Occipital lobe (tissue), 2 donors: ENCODE measurements around the gene KRT80. TPM values are rescaled to one million over a fixed set of nuclear protein-coding genes. Genes with fewer than 3 reads are reported as not detected.

Experiments
- DNase-seq: peaks from one replicate; lab custom pipeline; 2025; lab: John Stamatoyannopoulos, UW
- total RNA-seq: library from RNA; depleted of rRNA; stranded (reverse); fragments of >200 nt; gene quantifications from one replicate; pipeline ENCODE4 v1.2.3, GENCODE V29; 2014

Gene KRT80
- total RNA-seq, 1 donor from 2014 or later: not detected

GRCh38 chr12:52229836-52230343, 38.1 kb upstream of the KRT80 start:
- DNase-seq: no peak

- DNase-seq: no peak
Observed at GRCh38 chr12:52228931-52229330, 37.1 kb upstream of the KRT80 start.

DNA sequence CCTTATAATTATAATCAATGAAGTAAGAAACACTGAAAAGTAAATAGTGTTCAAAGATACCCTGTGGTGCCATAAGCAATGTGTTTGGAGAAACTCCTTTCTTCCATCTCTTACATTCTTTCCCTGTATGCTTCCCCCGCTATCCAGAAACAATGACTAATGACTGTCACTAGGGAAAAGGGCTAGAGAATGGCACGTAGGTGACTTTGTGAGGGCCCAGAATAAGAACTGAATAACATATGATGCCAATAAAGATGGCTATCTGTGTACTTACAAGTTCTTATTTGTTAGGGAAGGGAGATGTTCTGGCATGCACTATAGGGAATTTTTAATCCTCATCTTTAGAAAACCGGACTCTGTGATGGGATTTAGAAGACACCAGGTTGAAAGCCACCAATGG, 36.6 kb upstream of the KRT80 start:
- no peak for DNase-seq

GRCh38 chr12:52227606-52228166, 35.9 kb upstream of the KRT80 start:
- no peak for DNase-seq

DNA sequence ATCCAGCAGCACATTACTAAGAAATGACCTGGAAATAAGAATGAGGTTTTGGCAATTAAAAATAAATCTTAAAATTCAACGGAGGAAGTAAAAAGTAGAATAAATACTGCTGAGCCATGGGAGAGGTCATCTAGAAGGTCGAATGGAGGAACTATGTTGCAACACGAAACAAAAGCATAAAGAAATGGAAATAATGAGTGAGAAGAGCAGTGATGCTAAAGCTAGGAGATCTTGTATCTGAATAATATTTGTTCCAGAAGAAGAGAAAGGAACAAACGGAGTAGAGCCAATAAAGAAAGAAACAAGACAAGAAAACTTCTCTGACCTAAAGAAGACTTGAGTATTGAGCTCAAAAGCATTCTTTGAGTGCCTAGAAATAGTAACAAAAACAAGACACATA, 34.6 kb upstream of the KRT80 start:
- no peak for DNase-seq

DNA sequence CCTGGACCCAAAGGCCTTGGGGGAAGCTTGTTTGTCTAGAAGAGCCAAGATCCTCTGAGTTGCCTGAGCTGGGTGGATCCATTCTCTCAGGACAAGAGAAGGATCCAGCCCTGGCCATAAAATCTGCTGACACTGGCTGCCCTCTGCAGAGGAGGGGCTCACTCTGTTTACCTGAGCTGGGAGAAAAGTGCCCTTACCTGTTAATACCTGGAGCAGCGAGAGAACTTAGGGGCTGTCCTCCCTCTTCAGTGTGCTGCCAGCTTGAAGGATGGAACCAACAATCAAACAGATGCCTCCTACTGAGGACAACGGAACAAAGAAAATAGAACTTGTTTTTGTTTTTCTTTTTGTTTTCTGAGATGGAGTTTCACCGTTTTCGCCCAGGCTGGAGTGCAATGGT, 33.9 kb upstream of the KRT80 start:
- no peak for DNase-seq

GRCh38 chr12:52224151-52224550, 32.3 kb upstream of the KRT80 start:
- no peak for DNase-seq

GRCh38 chr12:52223406-52224039, 31.7 kb upstream of the KRT80 start:
- DNase-seq: no peak

DNA sequence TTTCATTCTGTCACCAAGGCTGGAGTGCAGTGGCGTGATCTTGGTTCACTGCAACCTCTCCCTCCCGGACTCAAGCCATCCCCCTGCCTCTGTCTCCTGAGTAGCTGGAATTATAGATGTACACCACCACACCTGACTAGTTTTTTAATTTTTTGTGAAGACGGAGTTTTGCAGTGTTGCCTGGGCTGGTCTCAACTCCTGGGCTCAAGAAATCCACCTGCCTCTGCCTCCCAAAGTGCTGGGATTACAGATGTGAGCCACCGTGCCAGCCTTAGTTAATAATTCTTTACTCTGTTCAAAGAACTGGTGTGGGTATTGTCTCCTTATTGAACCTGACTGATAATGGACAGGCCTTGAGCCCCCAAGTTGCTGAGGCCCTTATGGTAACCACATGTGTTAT, 30.9 kb upstream of the KRT80 start:
- no peak for DNase-seq

DNA sequence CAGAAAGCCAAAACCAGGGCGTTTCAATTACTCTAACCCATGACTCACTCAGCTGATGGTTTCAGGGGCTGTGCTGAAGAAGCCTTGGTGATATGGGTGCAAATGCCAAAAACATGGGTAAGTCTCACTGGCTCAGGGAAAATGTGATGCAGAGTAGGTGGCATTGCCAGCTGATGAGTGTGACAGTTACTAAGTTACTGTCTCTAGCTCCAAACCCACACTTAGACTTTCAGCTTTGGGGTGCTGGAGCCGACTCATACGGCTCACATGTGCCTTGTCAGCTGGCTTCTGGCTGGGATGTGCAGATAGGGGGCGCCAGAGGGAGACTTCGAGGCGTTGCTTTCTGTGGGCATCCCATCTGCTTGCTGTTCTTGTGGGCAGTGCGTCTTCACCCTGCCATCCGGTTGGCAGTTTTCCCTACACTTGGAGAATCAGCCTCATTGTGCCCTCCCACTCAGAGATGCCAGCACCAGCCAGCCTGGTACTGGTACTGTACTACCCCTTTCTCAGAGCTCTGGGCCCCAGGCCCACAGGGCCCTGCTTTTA, 30.2 kb upstream of the KRT80 start:
- peak; percentile 59 for DNase-seq

DNA sequence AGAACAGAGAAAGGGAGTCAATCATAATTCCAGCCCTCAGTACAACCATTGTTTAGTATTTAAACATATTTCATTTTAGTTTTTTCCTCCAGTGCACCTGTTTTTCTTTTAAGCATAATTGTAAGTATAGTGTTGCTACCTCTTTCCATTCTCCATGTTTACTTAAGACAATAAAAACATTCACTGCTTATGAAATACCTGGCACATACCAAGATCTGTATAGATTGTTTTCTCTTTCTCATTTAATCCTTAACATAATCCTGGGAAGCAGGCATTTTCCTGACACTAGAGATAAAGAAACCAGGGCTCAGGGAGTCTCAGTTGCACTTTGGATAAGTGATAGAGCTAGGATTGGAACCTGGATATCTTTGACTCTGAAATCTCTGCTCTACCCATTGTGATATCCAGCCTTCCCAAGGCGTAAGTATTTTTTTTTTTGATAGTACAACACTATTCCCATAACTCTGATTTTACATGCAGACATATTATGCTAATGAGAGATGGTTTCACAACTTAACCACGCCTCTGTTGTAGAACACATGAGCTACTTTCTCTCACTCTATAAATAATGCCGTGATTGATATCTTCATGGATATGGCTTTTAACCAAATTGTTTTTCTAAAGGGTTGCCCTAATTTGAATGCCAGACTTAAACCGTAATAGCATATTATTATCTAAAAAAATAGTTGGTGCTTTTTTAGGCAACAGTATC, 29.4 kb upstream of the KRT80 start:
- no peak for DNase-seq

GRCh38 chr12:52220477-52220876, 28.7 kb upstream of the KRT80 start:
- DNase-seq: no peak

GRCh38 chr12:52218001-52218400, 26.2 kb upstream of the KRT80 start:
- no peak for DNase-seq

- DNase-seq: no peak
Observed at GRCh38 chr12:52217223-52217622, 25.4 kb upstream of the KRT80 start.

DNA sequence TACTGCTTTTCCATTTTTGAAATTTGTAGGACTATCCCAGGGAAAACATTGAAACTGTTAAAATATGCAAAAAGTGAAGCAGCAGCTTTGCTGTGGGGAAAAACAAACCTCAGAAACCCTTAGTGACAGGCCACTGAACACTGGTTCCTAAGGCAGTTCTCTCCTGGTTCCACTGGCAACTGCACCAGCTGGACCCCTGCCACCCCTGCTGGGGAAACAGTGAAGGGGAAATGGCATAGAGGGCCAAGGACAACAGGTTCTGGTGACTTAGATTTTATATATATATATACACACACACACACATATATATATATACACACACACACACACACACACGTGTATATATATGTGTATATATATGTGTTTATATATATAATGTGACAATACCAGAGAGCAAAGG, 25.0 kb upstream of the KRT80 start:
- DNase-seq: no peak

GRCh38 chr12:52216100-52216499, 24.3 kb upstream of the KRT80 start:
- DNase-seq: no peak

- DNase-seq: no peak
Observed at GRCh38 chr12:52215587-52216031, 23.8 kb upstream of the KRT80 start.

- DNase-seq: no peak
Observed at GRCh38 chr12:52214421-52214802, 22.6 kb upstream of the KRT80 start.

- DNase-seq: peak; percentile 25
Observed at GRCh38 chr12:52213564-52214420, 22.0 kb upstream of the KRT80 start.

- no peak for DNase-seq
Observed at GRCh38 chr12:52212701-52213563, 21.1 kb upstream of the KRT80 start.
